SK-N-SH treated with all-trans-retinoic acid at 6 μM for 48 hours (cell line): ENCODE data around the gene PGAM4.

Experiments used
- ATAC-seq: fragments of 200-7000 bp; cut with Tn5 transposase; 3 replicates; pipeline ENCODE4 v1.9.1; 2020; ENCODE audit warnings: mild to moderate bottlenecking, moderate library complexity
- ARNTL ChIP-seq: fragments of 450-650 bp; formaldehyde crosslinking; IDR thresholded peaks from 2 replicates; pipeline ENCODE4 v1.5.0; 2020; ENCODE audit warnings: low read depth, mild to moderate bottlenecking, moderate library complexity, borderline replicate concordance
- CREB5 ChIP-seq: fragments of 250-450 bp; sonication (Bioruptor Pico); IDR thresholded peaks from 2 replicates; pipeline ENCODE4 v1.5.1; 2020; ENCODE audit warnings: low read depth, mild to moderate bottlenecking, moderate library complexity
- CSDC2 ChIP-seq: fragments of 250-450 bp; sonication (Bioruptor Pico); IDR thresholded peaks from 2 replicates; pipeline ENCODE4 v1.5.0; 2020; ENCODE audit warnings: mild to moderate bottlenecking, moderate library complexity
- CSRNP3 ChIP-seq: fragments of 250-450 bp; sonication (Bioruptor Pico); IDR thresholded peaks from 2 replicates; pipeline ENCODE4 v1.5.1; 2021; ENCODE audit warnings: mild to moderate bottlenecking, moderate library complexity
- ESRRG ChIP-seq: fragments of 250-450 bp; sonication (Bioruptor Pico); IDR thresholded peaks from 2 replicates; pipeline ENCODE4 v1.6.1; 2021; ENCODE audit warnings: mild to moderate bottlenecking
- GLIS3 ChIP-seq: fragments of 250-450 bp; sonication (Bioruptor Pico); IDR thresholded peaks from 2 replicates; pipeline ENCODE4 v1.5.0; 2020; ENCODE audit warnings: mild to moderate bottlenecking, moderate library complexity
- ISL1 ChIP-seq: fragments of 250-450 bp; sonication (Bioruptor Pico); IDR thresholded peaks from 2 replicates; pipeline ENCODE4 v2.1.2; 2022; ENCODE audit warnings: mild to moderate bottlenecking, moderate library complexity
- PATZ1 ChIP-seq: fragments of 250-450 bp; sonication (Bioruptor Pico); IDR thresholded peaks from 2 replicates; pipeline ENCODE4 v1.8.0; 2020; ENCODE audit warnings: mild to moderate bottlenecking, moderate library complexity, borderline replicate concordance
- RARB ChIP-seq: fragments of 250-450 bp; sonication (Bioruptor Pico); IDR thresholded peaks from 2 replicates; pipeline ENCODE4 v1.8.0; 2021; ENCODE audit warnings: mild to moderate bottlenecking, moderate library complexity
- SNAI2 ChIP-seq: fragments of 250-450 bp; sonication (Bioruptor Pico); IDR thresholded peaks from 2 replicates; pipeline ENCODE4 v1.5.0; 2020; ENCODE audit warnings: mild to moderate bottlenecking, moderate library complexity
- TCF4 ChIP-seq: fragments of 250-450 bp; sonication (Bioruptor Pico); IDR thresholded peaks from 2 replicates; pipeline ENCODE4 v1.8.0; 2021; ENCODE audit warnings: mild to moderate bottlenecking, moderate library complexity, borderline replicate concordance
- ZFP3 ChIP-seq: fragments of 250-450 bp; sonication (Bioruptor Pico); IDR thresholded peaks from 2 replicates; pipeline ENCODE4 v1.5.0; 2020; ENCODE audit warnings: mild to moderate bottlenecking, moderate library complexity
- ZNF565 ChIP-seq: fragments of 450-650 bp; formaldehyde crosslinking; conservative IDR thresholded peaks from 2 replicates; pipeline ENCODE4 v1.5.0; 2020; ENCODE audit warnings: low read depth, mild to moderate bottlenecking, moderate library complexity
- ZNF70 ChIP-seq: fragments of 450-650 bp; formaldehyde crosslinking; IDR thresholded peaks from 2 replicates; pipeline ENCODE4 v1.5.0; 2020; ENCODE audit warnings: mild to moderate bottlenecking, moderate library complexity
- ZNF8 ChIP-seq: fragments of 450-650 bp; formaldehyde crosslinking; IDR thresholded peaks from 2 replicates; pipeline ENCODE4 v1.5.0; 2020; ENCODE audit warnings: mild to moderate bottlenecking, moderate library complexity
- TF ChIP-seq, protein P1 (sequence below): fragments of 250-450 bp; sonication (Bioruptor Pico); IDR thresholded peaks from 2 replicates; pipeline ENCODE4 v1.5.0; 2020; ENCODE audit warnings: mild to moderate bottlenecking, moderate library complexity

Gene PGAM4

GRCh38 chrX:77977518-77977917 lies 8.1 kb upstream of the PGAM4 start:
- TF ChIP-seq, protein P1, sequence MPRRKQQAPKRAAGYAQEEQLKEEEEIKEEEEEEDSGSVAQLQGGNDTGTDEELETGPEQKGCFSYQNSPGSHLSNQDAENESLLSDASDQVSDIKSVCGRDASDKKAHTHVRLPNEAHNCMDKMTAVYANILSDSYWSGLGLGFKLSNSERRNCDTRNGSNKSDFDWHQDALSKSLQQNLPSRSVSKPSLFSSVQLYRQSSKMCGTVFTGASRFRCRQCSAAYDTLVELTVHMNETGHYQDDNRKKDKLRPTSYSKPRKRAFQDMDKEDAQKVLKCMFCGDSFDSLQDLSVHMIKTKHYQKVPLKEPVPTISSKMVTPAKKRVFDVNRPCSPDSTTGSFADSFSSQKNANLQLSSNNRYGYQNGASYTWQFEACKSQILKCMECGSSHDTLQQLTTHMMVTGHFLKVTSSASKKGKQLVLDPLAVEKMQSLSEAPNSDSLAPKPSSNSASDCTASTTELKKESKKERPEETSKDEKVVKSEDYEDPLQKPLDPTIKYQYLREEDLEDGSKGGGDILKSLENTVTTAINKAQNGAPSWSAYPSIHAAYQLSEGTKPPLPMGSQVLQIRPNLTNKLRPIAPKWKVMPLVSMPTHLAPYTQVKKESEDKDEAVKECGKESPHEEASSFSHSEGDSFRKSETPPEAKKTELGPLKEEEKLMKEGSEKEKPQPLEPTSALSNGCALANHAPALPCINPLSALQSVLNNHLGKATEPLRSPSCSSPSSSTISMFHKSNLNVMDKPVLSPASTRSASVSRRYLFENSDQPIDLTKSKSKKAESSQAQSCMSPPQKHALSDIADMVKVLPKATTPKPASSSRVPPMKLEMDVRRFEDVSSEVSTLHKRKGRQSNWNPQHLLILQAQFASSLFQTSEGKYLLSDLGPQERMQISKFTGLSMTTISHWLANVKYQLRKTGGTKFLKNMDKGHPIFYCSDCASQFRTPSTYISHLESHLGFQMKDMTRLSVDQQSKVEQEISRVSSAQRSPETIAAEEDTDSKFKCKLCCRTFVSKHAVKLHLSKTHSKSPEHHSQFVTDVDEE = peak; percentile 75; the same call in 1 of the 2 replicates
- TF ChIP-seq ISL1 (CRISPR knock-in tag) (peak; percentile 95), CSRNP3 (CRISPR knock-in tag) (no peak; the same call in 1 of the 2 replicates), TCF4 (CRISPR knock-in tag) (peak; percentile 63; the same call in 1 of the 2 replicates), CREB5 (CRISPR knock-in tag) (no peak), ZNF8 (no peak), GLIS3 (CRISPR knock-in tag) (no peak), ZNF70 (CRISPR knock-in tag) (no peak), SNAI2 (CRISPR knock-in tag) (0 out of 2 replicates have a peak, but pooled peaks have one; percentile 30), RARB (CRISPR knock-in tag) (no peak)
- TF ChIP-seq, all 23 proteins: peak for 4
- peak; percentile 25; the same call in 1 of the 3 replicates for ATAC-seq

GRCh38 chrX:77977095-77977494 lies 7.7 kb upstream of the PGAM4 start:
- no peak for ATAC-seq

More at GRCh38 chrX:77977095-77977494, 7.7 kb upstream of the PGAM4 start:
- TF ChIP-seq CREB5 (CRISPR knock-in tag) = no peak
- no peak for TF ChIP-seq SNAI2 (CRISPR knock-in tag)
- TF ChIP-seq ESRRG (CRISPR knock-in tag) = no peak
- TF ChIP-seq RARB (CRISPR knock-in tag) = no peak
- no peak for TF ChIP-seq GLIS3 (CRISPR knock-in tag)
- no peak for TF ChIP-seq TCF4 (CRISPR knock-in tag)
- TF ChIP-seq ZNF565 = no peak
- TF ChIP-seq ZNF70 (CRISPR knock-in tag) = no peak
- no peak for TF ChIP-seq ZNF8
- no peak for TF ChIP-seq PATZ1 (CRISPR knock-in tag)
- TF ChIP-seq, protein P1 = no peak
- TF ChIP-seq CSDC2 (CRISPR knock-in tag) = no peak
- no peak for TF ChIP-seq CSRNP3 (CRISPR knock-in tag)
- no peak for TF ChIP-seq ZFP3 (CRISPR knock-in tag)
- TF ChIP-seq ARNTL = no peak
